HT1080 (cell line): ENCODE data around the gene PPP2R2B. TPM values are rescaled to one million over a fixed set of nuclear protein-coding genes. Genes with fewer than 3 reads are reported as not detected.

Experiments
- DNase-seq: peaks from one replicate; pipeline ENCODE4 v3.0.0-alpha.2; 2015; ENCODE audit warnings: low read depth
- total RNA-seq: library from RNA; depleted of rRNA; stranded (reverse); fragments of >200 nt; shearing (Covaris generic); gene quantifications from 2 replicates; pipeline ENCODE4 v1.2.3, GENCODE V29; 2014

Gene PPP2R2B
- total RNA-seq, 1 experiment from 2014 or later: not detected

- DNase-seq: no peak
Observed at GRCh38 chr5:146660376-146660960, 218.1 kb downstream of the PPP2R2B start.

- no peak for DNase-seq
Observed at GRCh38 chr5:146659961-146660360, 218.6 kb downstream of the PPP2R2B start.

GRCh38 chr5:146656703-146657102 is 221.9 kb downstream of the PPP2R2B start:
- DNase-seq: no peak

- DNase-seq: no peak
Observed at GRCh38 chr5:146653560-146653959, 225.0 kb downstream of the PPP2R2B start.

- DNase-seq: no peak
Observed at GRCh38 chr5:146652547-146652946, 226.0 kb downstream of the PPP2R2B start.

GRCh38 chr5:146647656-146648199 is 230.8 kb downstream of the PPP2R2B start:
- DNase-seq: no peak

GRCh38 chr5:146646441-146646840 is 232.1 kb downstream of the PPP2R2B start:
- DNase-seq: no peak

GRCh38 chr5:146645342-146645741 is 233.2 kb downstream of the PPP2R2B start:
- DNase-seq: no peak

- no peak for DNase-seq
Observed at GRCh38 chr5:146644831-146645230, 233.7 kb downstream of the PPP2R2B start.

- no peak for DNase-seq
Observed at GRCh38 chr5:146643776-146644175, 234.8 kb downstream of the PPP2R2B start.

GRCh38 chr5:146642410-146642809 is 236.1 kb downstream of the PPP2R2B start:
- DNase-seq: no peak

- no peak for DNase-seq
Observed at GRCh38 chr5:146641941-146642340, 236.6 kb downstream of the PPP2R2B start.

- no peak for DNase-seq
Observed at GRCh38 chr5:146640285-146640896, 238.2 kb downstream of the PPP2R2B start.

- DNase-seq: no peak
Observed at GRCh38 chr5:146635443-146635842, 243.1 kb downstream of the PPP2R2B start.

- DNase-seq: no peak
Observed at GRCh38 chr5:146633323-146633764, 245.2 kb downstream of the PPP2R2B start.

- no peak for DNase-seq
Observed at GRCh38 chr5:146632620-146633322, 245.8 kb downstream of the PPP2R2B start.

GRCh38 chr5:146630472-146630871 is 248.1 kb downstream of the PPP2R2B start:
- DNase-seq: no peak

- DNase-seq: no peak
Observed at GRCh38 chr5:146628950-146629349, 249.6 kb downstream of the PPP2R2B start.

GRCh38 chr5:146626936-146627335 is 251.6 kb downstream of the PPP2R2B start:
- no peak for DNase-seq

- no peak for DNase-seq
Observed at GRCh38 chr5:146624179-146624578, 254.4 kb downstream of the PPP2R2B start.

GRCh38 chr5:146623666-146624065 is 254.9 kb downstream of the PPP2R2B start:
- no peak for DNase-seq

- no peak for DNase-seq
Observed at GRCh38 chr5:146623009-146623408, 255.5 kb downstream of the PPP2R2B start.
